ENCODE measurements around the gene MAMSTR. TPM values are rescaled to one million over a fixed set of nuclear protein-coding genes. Genes with fewer than 3 reads are reported as not detected.
A peak's percentile ranks its signal among the peaks of the same experiment; 100 is the strongest.

MAMSTR gene
- total and polyA plus RNA-seq, 2 experiments from 2014 or later, result 0.22 to 2.7 TPM

DNA sequence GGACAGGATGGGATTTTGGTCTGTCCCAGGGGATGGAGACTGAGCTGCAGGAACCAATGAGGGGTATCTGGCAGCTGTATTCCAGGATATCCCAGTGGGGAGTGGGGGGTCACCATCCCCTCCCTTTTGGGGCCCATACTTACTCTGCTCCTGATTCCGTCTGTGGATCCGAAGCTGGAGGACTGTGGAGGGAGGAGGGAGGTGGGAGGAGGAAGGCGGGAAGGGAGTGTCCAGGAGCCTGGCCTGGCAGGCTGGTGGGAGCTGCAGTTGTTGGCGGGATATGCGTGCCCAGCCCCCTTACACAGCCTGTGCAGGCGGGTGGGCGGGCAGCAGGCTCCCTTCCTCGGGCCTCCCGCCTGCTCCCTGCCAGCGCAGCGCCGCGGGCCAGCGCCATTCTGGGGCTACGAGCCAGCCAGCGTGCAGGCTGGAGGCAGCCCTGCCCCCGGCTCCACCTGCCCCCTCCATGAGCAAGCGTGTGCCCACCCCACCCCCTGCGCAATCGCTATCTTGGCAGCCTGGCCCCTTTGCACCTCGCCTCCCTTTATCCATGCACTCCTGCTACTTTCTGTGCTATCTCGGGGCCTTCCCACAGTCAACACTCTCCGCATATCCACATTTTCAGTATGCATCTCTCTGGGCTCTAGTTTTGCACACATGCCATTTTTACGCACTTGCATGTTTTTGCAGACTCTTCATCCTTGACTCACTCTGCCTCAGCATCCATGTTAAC is 2.8 kb downstream of the MAMSTR start:
- Histone ChIP-seq H3K4me3 (peak overlapping the region; percentile 77), H4K20me1 (ENCODE audit: insufficient read depth) (no peaks in the 10 kb centered on the region), H3F3A (ENCODE audit: insufficient read depth) (peaks cover 7% of the 10 kb centered on the region; the same call in 1 of the 2 replicates), H3K27ac (peak overlapping the region; percentile 38), H3K9me3 (ENCODE audit: low read depth) (no peaks in the 10 kb centered on the region), H3K4me2 (ENCODE audit: unreplicated experiment) (peak overlapping the region; percentile 89), H2AFZ (peak overlapping the region; percentile 88), H3K9ac (peak overlapping the region; percentile 60), H3K27me3 (replicated peaks; ENCODE audit: insufficient read depth) (no peaks in the 10 kb centered on the region), H3K4me1 (ENCODE audit: insufficient read depth) (peaks cover 24% of the 10 kb centered on the region), H3K79me2 (ENCODE audit: insufficient read depth) (0 out of 2 replicates have a peak, but pooled peaks cover 8% of the 10 kb centered on the region), H3K36me3 (ENCODE audit: low read depth) (no peaks in the 10 kb centered on the region), H3K9me2 (ENCODE audit: insufficient read depth) (no peaks in the 10 kb centered on the region)
- DNase-seq, result peak; percentile 75
- TF ChIP-seq EZH2phosphoT487 (IDR thresholded peaks at IDR 0.05; ENCODE audit: insufficient read depth, low read depth) (no peak), EZH2 (IDR thresholded peaks at IDR 0.05; ENCODE audit: insufficient read depth, poor library complexity, severe bottlenecking) (no peak)
- in situ Hi-C loops (cut with MboI), result no loop called here
- WGBS, 2 experiments (ENCODE audit: low coverage in 1 of 2, low lambda C conversion rate in 2 of 2, missing lambda C conversion rate in 2 of 2), result 3 to 4% methylated on average over 8 to 22 of the region's 24 CpGs

DNA sequence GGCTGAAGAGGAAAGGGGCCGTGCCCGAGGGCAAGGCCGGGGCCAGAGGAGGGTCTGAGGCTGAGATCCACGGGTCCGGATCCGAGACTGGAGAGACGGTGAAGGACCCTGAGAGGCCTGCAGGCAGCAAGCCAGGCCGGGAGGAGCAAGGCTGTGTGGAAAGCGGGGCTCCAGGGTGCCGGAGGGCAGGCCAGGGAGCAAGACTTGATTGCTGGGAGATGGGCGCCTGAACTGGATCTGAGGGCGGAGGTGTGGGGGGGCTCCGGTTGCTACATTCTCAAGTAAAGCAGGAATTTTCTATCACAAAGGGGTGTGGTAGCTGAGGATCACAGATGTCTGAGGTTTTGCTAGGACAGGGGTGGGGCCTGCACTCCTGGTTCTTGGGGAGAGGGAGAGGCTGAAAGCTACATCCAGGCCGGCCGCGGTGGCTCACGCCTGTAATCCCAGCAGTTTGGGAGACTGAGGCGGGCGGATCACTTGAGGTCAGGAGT is 3.8 kb downstream of the MAMSTR start:
- WGBS, 2 experiments (ENCODE audit: low coverage in 1 of 2, low lambda C conversion rate in 2 of 2, missing lambda C conversion rate in 2 of 2), result 27 to 29% methylated on average over 18 to 19 of the region's 19 CpGs
- DNase-seq, result peak; percentile 41
- Histone ChIP-seq H3K79me2 (ENCODE audit: insufficient read depth) (0 out of 2 replicates have a peak, but pooled peaks cover 8% of the 10 kb centered on the region), H3K4me2 (ENCODE audit: unreplicated experiment) (peak overlapping the region; percentile 89), H3F3A (ENCODE audit: insufficient read depth) (peaks cover 7% of the 10 kb centered on the region; the same call in 1 of the 2 replicates), H3K27me3 (replicated peaks; ENCODE audit: insufficient read depth) (no peaks in the 10 kb centered on the region), H3K9ac (peak overlapping the region; percentile 60), H3K4me1 (ENCODE audit: insufficient read depth) (peaks cover 24% of the 10 kb centered on the region), H2AFZ (peak overlapping the region; percentile 88), H3K36me3 (ENCODE audit: low read depth) (no peaks in the 10 kb centered on the region), H3K9me2 (ENCODE audit: insufficient read depth) (no peaks in the 10 kb centered on the region), H3K4me3 (peak overlapping the region; percentile 77), H3K27ac (peak overlapping the region; percentile 38; the same call in 1 of the 2 replicates), H4K20me1 (ENCODE audit: insufficient read depth) (no peaks in the 10 kb centered on the region), H3K9me3 (ENCODE audit: low read depth) (no peaks in the 10 kb centered on the region)
- in situ Hi-C loops (cut with MboI), result no loop called here
- TF ChIP-seq EZH2 (IDR thresholded peaks at IDR 0.05; ENCODE audit: insufficient read depth, poor library complexity, severe bottlenecking), result no peak
- no peak for TF ChIP-seq EZH2phosphoT487 (IDR thresholded peaks at IDR 0.05; ENCODE audit: insufficient read depth, low read depth)

DNA sequence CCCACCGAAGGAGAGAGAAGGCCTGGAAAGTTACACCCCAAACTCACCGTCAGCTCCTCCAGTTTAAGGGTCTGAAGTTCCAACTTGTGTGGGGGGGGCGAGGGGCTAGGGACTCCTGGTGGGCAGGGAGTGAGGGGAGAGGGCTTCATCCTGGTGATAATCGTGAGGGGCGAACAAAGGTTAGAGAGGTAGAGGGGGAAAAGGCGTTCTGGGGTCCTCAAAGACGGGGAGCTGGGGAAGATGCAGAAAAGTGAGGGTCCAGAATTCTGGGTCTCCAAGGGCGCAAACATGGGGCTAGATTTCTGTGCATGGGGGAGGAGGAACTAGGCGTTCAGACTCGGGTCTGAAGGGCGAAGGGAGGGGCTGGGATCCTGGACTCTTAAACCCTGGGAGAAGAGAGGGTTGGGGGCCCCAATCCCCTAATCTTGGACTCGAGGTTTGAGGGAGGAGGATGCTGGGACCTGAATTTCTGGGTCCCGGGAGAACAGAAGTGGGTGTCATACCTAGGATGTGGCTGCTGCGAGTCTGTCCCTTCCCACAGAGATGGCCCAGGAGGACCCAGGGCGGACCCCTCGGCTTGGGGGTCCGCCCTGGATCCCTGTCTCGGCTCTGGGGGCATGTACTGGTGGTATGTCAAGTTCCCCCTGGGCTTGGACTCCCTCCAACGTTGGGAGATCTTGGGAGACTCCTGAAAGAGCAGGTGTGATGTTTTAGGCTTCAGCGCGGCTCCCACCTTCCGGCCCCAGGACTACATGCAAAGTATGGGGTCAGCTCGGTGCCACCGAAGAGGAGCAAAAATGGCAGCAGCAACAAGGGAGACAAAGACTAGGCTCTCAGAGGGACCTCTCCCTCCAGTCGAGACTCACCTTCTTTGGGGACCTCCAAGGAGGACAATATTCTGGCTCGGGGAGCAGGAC is 4.5 kb downstream of the MAMSTR start:
- H3K4me3 ChIP-seq, result peak overlapping the region; percentile 77
- in situ Hi-C loops (cut with MboI), result no loop called here
- H4K20me1 ChIP-seq (ENCODE audit: insufficient read depth), result no peaks in the 10 kb centered on the region
- TF ChIP-seq EZH2phosphoT487 (IDR thresholded peaks at IDR 0.05; ENCODE audit: insufficient read depth, low read depth), result no peak
- no peak for TF ChIP-seq EZH2 (IDR thresholded peaks at IDR 0.05; ENCODE audit: insufficient read depth, poor library complexity, severe bottlenecking)
- no peaks in the 10 kb centered on the region for H3K9me3 ChIP-seq (ENCODE audit: low read depth)
- peak overlapping the region; percentile 88 for H2AFZ ChIP-seq
- 59 to 62% methylated on average over 26 of the region's 26 CpGs for WGBS, 2 experiments (ENCODE audit: low coverage in 1 of 2, low lambda C conversion rate in 2 of 2, missing lambda C conversion rate in 2 of 2)
- H3K27ac ChIP-seq, result peak overlapping the region; percentile 60
- H3F3A ChIP-seq (ENCODE audit: insufficient read depth), result peaks cover 7% of the 10 kb centered on the region; the same call in 1 of the 2 replicates
- H3K4me2 ChIP-seq (ENCODE audit: unreplicated experiment), result peak overlapping the region; percentile 89
- H3K36me3 ChIP-seq (ENCODE audit: low read depth), result no peaks in the 10 kb centered on the region
- peaks cover 24% of the 10 kb centered on the region for H3K4me1 ChIP-seq (ENCODE audit: insufficient read depth)
- H3K79me2 ChIP-seq (ENCODE audit: insufficient read depth), result 0 out of 2 replicates have a peak, but pooled peaks cover 8% of the 10 kb centered on the region
- H3K9me2 ChIP-seq (ENCODE audit: insufficient read depth), result no peaks in the 10 kb centered on the region
- H3K27me3 ChIP-seq (replicated peaks; ENCODE audit: insufficient read depth), result no peaks in the 10 kb centered on the region
- peak overlapping the region; percentile 83 for H3K9ac ChIP-seq
- no peak for DNase-seq

Data from GM23248 (cell line).